Hepatocyte (in vitro differentiated cells): ENCODE data around the gene GNAO1. TPM values are rescaled to one million over a fixed set of nuclear protein-coding genes. Genes with fewer than 3 reads are reported as not detected.

Source experiments
- DNase-seq: peaks from one replicate; pipeline ENCODE4 v3.0.0-alpha.2; 2016; ENCODE audit warnings: low spot score
- H2AFZ ChIP-seq: fragments of 200-600 bp; sonication (generic); 2 replicates; pipeline ENCODE4 v1.6.0; 2016; ENCODE audit warnings: antibody characterized with exemption, mild to moderate bottlenecking
- H3K27ac ChIP-seq: fragments of 200-600 bp; sonication (generic); 2 replicates; pipeline ENCODE4 v1.5.1; 2016; ENCODE audit warnings: mild to moderate bottlenecking
- H3K27me3 ChIP-seq: fragments of 200-600 bp; sonication (generic); 2 replicates; pipeline ENCODE4 v1.6.1; 2016
- H3K36me3 ChIP-seq: fragments of 200-600 bp; sonication (generic); replicated peaks from 2 replicates; pipeline ENCODE4 v1.5.1; 2016; ENCODE audit warnings: low read depth; ENCODE audit not compliant: insufficient read depth
- H3K4me1 ChIP-seq: fragments of 200-600 bp; sonication (generic); 2 replicates; pipeline ENCODE4 v1.5.1; 2016; ENCODE audit warnings: mild to moderate bottlenecking, moderate library complexity; ENCODE audit not compliant: insufficient read depth
- H3K4me2 ChIP-seq: fragments of 200-600 bp; sonication (generic); 2 replicates; pipeline ENCODE4 v1.6.0; 2016
- H3K4me3 ChIP-seq: fragments of 200-600 bp; sonication (generic); 2 replicates; pipeline ENCODE4 v1.5.1; 2016; ENCODE audit warnings: mild to moderate bottlenecking
- H3K79me2 ChIP-seq: fragments of 200-600 bp; sonication (generic); 2 replicates; pipeline ENCODE4 v1.6.0; 2017; ENCODE audit warnings: mild to moderate bottlenecking
- H3K9me2 ChIP-seq: fragments of 200-600 bp; sonication (generic); replicated peaks from 2 replicates; pipeline ENCODE4 v1.6.0; 2017; ENCODE audit warnings: mild to moderate bottlenecking; ENCODE audit not compliant: insufficient read depth
- H3K9me3 ChIP-seq: fragments of 200-600 bp; sonication (generic); 2 replicates; pipeline ENCODE4 v1.5.1; 2016; ENCODE audit warnings: low read depth, mild to moderate bottlenecking
- H4K20me1 ChIP-seq: fragments of 200-600 bp; sonication (generic); 2 replicates; pipeline ENCODE4 v1.6.0; 2016; ENCODE audit warnings: mild to moderate bottlenecking; ENCODE audit not compliant: insufficient read depth, poor library complexity, severe bottlenecking
- EZH2 ChIP-seq: fragments of 200-600 bp; sonication (generic); IDR thresholded peaks from 2 replicates; pipeline ENCODE4 v1.6.1; 2016; ENCODE audit warnings: antibody characterized with exemption, mild to moderate bottlenecking, borderline replicate concordance
- EZH2phosphoT487 ChIP-seq: fragments of 200-600 bp; sonication (generic); IDR thresholded peaks from one replicate; pipeline ENCODE4 v1.6.1; 2018; ENCODE audit warnings: antibody characterized with exemption, mild to moderate bottlenecking, low read depth, moderate library complexity; ENCODE audit not compliant: unreplicated experiment, severe bottlenecking
- WGBS: methylation state at CpG from one replicate; pipeline ENCODE4 v1.1.6; 2016; ENCODE audit warnings: low lambda C conversion rate; ENCODE audit errors: missing lambda C conversion rate; 5-methylcytosine and 5-hydroxymethylcytosine counted together
- polyA plus RNA-seq: library from polyadenylated mRNA; unstranded; fragments of >200 nt; fragmentation: Nextera tagmentation; extraction: Ambion mirVana; gene quantifications from 2 replicates; pipeline ENCODE4 v1.2.1, GENCODE V29; 2016
- total RNA-seq: library from RNA; depleted of rRNA; stranded (reverse); fragments of >200 nt; gene quantifications from 2 replicates; pipeline ENCODE4 v1.2.3, GENCODE V29; 2014
- TF ChIP-seq, protein P1 (sequence below): fragments of 200-600 bp; sonication (generic); IDR thresholded peaks from 2 replicates; pipeline ENCODE4 v1.5.1; 2016; ENCODE audit warnings: antibody characterized with exemption, mild to moderate bottlenecking; ENCODE audit not compliant: poor library complexity

The GNAO1 gene
- total and polyA plus RNA-seq, 2 experiments from 2014 or later: 0.77 to 2.2 TPM

DNA sequence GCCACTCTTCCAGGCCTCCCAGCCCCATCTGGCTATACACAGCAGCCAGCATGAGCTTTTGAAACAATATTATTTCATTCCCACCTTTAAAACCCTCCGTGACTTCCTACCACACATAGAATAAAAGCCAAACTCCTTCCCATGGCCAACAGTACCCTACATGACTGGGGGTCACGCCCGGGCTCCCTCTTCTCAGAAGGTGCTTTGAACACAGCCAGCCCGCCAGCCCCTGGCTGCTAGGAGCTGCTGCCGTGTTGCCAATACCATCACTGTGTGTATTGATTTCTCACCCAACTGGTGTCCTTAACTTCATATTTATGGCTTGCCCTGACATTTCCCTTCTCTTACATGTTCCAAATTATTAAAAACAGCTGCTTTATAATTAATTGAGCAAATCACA lies 111.2 kb downstream of the GNAO1 start:
- H3K36me3 ChIP-seq: no peaks in the 10 kb centered on the region
- WGBS: 89% methylated on average over 5 of the region's 5 CpGs
- H3K9me3 ChIP-seq: no peaks in the 10 kb centered on the region
- H3K27ac ChIP-seq: no peak overlapping the region
- H2AFZ ChIP-seq: no peak overlapping the region
- no peaks in the 10 kb centered on the region for H3K27me3 ChIP-seq
- H3K79me2 ChIP-seq: no peaks in the 10 kb centered on the region
- no peaks in the 10 kb centered on the region for H3K4me1 ChIP-seq
- DNase-seq: no peak
- H3K4me3 ChIP-seq: no peak overlapping the region
- H3K9me2 ChIP-seq: no peaks in the 10 kb centered on the region
- no peak overlapping the region for H3K4me2 ChIP-seq
- TF ChIP-seq EZH2phosphoT487 (no peak), EZH2 (no peak)
- TF ChIP-seq, protein P1, sequence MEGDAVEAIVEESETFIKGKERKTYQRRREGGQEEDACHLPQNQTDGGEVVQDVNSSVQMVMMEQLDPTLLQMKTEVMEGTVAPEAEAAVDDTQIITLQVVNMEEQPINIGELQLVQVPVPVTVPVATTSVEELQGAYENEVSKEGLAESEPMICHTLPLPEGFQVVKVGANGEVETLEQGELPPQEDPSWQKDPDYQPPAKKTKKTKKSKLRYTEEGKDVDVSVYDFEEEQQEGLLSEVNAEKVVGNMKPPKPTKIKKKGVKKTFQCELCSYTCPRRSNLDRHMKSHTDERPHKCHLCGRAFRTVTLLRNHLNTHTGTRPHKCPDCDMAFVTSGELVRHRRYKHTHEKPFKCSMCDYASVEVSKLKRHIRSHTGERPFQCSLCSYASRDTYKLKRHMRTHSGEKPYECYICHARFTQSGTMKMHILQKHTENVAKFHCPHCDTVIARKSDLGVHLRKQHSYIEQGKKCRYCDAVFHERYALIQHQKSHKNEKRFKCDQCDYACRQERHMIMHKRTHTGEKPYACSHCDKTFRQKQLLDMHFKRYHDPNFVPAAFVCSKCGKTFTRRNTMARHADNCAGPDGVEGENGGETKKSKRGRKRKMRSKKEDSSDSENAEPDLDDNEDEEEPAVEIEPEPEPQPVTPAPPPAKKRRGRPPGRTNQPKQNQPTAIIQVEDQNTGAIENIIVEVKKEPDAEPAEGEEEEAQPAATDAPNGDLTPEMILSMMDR: no peak
- no peaks in the 10 kb centered on the region for H4K20me1 ChIP-seq

DNA sequence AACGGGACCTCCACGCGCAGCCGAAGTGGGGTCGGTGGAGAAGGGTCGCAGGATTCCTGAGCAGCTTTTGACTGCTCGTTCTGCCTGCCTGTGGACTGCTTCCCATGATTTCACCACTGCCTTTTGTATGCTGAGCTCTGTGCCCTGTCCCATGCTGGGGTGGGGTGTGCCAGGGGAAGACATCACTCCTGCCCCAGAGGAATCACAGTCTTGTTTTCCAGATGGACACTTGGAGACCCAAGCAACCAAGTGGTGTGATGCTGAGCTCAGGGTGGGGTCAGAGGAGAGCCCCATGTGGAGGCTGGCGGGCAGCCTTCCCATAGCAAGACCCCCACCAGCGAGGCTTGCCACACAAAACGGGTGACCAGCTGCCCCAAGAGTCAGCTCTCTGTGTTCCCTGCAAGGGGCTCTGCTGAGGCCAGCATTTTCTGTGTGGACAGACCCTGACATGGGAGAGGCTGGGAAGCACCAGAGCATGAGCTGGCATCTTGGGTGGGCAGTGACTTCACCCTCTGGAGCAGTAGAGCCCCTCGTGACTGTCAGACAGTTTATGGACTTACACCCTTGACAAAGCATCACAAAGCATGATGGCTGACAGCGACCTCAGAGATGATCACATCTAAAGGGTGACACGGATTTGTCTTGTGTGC lies 111.9 kb downstream of the GNAO1 start:
- 93% methylated on average over 13 of the region's 13 CpGs for WGBS
- H2AFZ ChIP-seq: no peak overlapping the region
- no peaks in the 10 kb centered on the region for H3K79me2 ChIP-seq
- no peak for DNase-seq
- H3K4me1 ChIP-seq: no peaks in the 10 kb centered on the region
- no peaks in the 10 kb centered on the region for H3K9me3 ChIP-seq
- no peaks in the 10 kb centered on the region for H3K27me3 ChIP-seq
- H4K20me1 ChIP-seq: no peaks in the 10 kb centered on the region
- TF ChIP-seq EZH2 (no peak), EZH2phosphoT487 (no peak)
- no peaks in the 10 kb centered on the region for H3K36me3 ChIP-seq
- no peak overlapping the region for H3K4me2 ChIP-seq
- H3K9me2 ChIP-seq: no peaks in the 10 kb centered on the region
- H3K4me3 ChIP-seq: no peak overlapping the region
- no peak overlapping the region for H3K27ac ChIP-seq

DNA sequence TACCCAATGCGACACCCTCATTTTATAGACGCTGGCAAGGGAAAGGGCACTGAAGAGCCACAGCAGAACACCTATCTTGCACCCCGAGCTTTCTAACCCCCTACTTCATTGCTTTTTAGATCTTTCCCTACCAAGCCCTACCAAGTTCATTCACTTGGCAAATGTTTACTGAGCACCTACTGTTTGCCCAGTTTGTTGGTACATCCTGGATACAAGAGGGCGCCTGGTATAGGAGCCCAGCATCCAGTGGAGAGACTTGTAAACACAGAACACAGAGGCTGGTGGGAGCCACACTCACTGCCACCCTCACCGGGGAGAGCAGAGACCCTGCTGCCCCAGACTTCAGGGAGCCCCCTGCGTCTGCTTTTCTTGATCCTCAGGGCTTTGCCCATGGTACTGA lies 112.6 kb downstream of the GNAO1 start:
- Histone ChIP-seq H3K36me3 (no peaks in the 10 kb centered on the region), H3K4me2 (no peak overlapping the region), H4K20me1 (no peaks in the 10 kb centered on the region), H3K9me2 (no peaks in the 10 kb centered on the region), H3K27ac (no peak overlapping the region), H3K4me3 (no peak overlapping the region), H3K79me2 (no peaks in the 10 kb centered on the region), H3K27me3 (no peaks in the 10 kb centered on the region), H3K9me3 (no peaks in the 10 kb centered on the region), H2AFZ (no peak overlapping the region), H3K4me1 (no peaks in the 10 kb centered on the region)
- no peak for DNase-seq
- 89% methylated on average over 6 of the region's 6 CpGs for WGBS
- TF ChIP-seq EZH2 (no peak), EZH2phosphoT487 (no peak)
- TF ChIP-seq, protein P1: no peak

DNA sequence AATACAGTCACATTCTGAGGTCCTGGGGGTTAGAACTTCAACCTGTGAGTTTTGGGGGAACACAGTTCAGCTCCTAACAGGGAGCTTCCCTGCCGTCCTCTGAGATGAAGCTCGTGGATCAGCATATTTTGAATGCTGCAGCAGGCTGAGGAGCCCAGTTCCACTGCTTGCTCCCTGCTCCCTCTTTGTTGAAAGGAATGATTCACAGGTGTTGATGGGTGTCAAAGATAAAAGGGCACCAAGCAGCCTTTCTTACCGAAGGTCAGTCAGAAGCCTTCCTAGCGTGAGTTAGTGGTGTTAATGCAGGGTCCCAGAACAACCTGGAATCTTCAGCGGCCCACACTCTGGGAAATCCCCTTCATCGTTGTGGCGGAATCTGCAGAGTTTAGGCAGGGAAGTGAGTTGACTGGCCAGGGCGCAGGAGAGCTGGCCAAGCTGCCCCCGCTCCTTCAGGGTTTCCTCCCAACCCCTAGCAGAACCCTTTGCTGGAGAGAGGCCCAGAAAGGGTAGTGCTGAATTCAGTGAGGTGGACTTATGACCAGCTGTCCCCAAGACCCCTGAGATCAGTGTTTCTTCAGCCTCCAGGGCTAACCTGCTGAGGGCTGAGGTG lies 114.8 kb downstream of the GNAO1 start:
- Histone ChIP-seq H3K27ac (no peak overlapping the region), H3K36me3 (no peaks in the 10 kb centered on the region), H3K79me2 (no peaks in the 10 kb centered on the region), H3K9me3 (no peaks in the 10 kb centered on the region), H4K20me1 (no peaks in the 10 kb centered on the region), H3K27me3 (no peaks in the 10 kb centered on the region), H3K4me3 (no peak overlapping the region), H3K4me2 (no peak overlapping the region), H2AFZ (no peak overlapping the region), H3K4me1 (no peaks in the 10 kb centered on the region), H3K9me2 (no peaks in the 10 kb centered on the region)
- TF ChIP-seq EZH2phosphoT487 (no peak), EZH2 (no peak)
- TF ChIP-seq, protein P1: no peak
- WGBS: 40% methylated on average over 9 of the region's 9 CpGs
- DNase-seq: peak; percentile 34
